PC-3 (cell line): ENCODE data around the gene LRBA.

Experiments
- EZH2 ChIP-seq: fragments of 300-600 bp; sonication (generic); IDR thresholded peaks from one replicate; pipeline ENCODE4 v1.6.1; 2017; ENCODE audit warnings: antibody characterized with exemption, mild to moderate bottlenecking, low read length; ENCODE audit not compliant: unreplicated experiment
- TF ChIP-seq, protein P1 (sequence below): fragments of 300-600 bp; sonication (generic); conservative IDR thresholded peaks from 2 replicates; pipeline ENCODE4 v1.5.1; 2017; ENCODE audit warnings: antibody characterized with exemption, low read depth, mild to moderate bottlenecking, low read length

DNA sequence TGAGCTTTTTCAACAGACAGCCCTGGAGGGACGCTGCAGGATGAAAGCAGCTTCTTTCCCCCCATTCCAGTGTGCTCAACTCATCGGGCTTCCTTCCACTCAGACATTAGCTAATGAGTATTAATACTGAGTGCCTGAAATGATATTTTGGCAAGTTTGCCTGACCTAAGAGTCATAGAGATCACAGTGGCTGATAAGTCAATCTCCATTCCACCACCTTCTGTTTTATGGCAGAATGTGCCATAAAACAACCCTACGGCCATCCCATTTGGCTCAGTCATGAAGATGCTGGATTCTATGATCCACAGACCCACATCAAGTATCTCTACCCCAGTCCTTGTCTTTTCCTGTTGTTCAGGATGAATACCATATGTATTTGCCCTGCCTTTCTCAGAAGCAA, 481.4 kb downstream of the LRBA start:
- TF ChIP-seq, protein P1, sequence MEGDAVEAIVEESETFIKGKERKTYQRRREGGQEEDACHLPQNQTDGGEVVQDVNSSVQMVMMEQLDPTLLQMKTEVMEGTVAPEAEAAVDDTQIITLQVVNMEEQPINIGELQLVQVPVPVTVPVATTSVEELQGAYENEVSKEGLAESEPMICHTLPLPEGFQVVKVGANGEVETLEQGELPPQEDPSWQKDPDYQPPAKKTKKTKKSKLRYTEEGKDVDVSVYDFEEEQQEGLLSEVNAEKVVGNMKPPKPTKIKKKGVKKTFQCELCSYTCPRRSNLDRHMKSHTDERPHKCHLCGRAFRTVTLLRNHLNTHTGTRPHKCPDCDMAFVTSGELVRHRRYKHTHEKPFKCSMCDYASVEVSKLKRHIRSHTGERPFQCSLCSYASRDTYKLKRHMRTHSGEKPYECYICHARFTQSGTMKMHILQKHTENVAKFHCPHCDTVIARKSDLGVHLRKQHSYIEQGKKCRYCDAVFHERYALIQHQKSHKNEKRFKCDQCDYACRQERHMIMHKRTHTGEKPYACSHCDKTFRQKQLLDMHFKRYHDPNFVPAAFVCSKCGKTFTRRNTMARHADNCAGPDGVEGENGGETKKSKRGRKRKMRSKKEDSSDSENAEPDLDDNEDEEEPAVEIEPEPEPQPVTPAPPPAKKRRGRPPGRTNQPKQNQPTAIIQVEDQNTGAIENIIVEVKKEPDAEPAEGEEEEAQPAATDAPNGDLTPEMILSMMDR, result no peak
- no peak for TF ChIP-seq EZH2
